HG03342 (cell line): ENCODE measurements around the gene LSM14B.

Experiments
- ATAC-seq: cut with Tn5 transposase; IDR thresholded peaks from one replicate; pipeline ENCODE4 v1.9.1; 2021; ENCODE audit warnings: mild to moderate bottlenecking, moderate library complexity; ENCODE audit not compliant: unreplicated experiment

LSM14B gene

DNA sequence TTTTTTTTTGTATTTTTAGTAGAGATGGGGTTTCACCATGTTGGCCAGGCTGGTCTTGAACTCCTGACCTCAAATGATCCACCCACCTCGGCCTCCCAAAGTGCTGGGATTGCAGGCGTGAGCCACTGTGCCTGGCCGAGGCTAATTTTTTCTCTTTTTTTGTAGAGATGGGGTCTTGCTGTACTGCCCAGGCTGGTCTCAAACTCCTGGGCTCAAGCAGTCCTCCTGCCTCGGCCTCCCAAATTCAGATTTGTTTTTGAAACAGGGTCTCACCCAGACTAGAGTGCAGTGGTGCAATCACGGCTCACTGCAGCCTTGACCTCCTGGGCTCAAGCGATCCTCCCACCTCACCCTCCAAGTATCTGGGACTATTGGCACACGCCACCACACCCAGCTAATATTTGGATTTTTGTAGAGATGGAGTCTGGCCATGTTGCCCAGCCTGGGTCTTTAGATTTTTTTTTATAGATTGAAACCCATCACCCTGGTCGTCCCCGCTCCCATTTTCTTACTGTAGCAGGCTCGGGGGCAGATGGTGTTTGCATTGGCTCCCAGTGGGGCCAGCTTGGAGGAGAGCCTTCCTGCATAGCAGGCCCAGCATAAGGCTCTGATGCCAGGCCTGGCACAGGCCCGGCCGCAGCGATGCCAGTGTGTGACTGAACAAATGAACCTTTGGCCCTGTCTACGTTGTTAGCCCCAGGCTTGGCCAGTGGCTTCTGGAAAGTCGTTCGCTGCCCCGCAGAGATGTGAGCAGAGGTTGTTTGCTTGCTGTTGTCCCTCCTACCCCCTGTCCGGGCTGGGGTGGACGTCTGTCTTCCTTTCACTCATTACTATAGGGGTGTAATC is 56.3 kb downstream of the LSM14B start:
- ATAC-seq = no peak

GRCh38 chr20:62179162-62179504 is 56.9 kb downstream of the LSM14B start:
- no peak for ATAC-seq

- ATAC-seq = no peak
These were observed 59.5 kb downstream of the LSM14B start for GRCh38 chr20:62181808-62182207.

GRCh38 chr20:62182469-62183425 is 60.5 kb downstream of the LSM14B start, which contains the start of gene MTG2:
MTG2 (plus strand) TSS chr20:62183028; CDS start chr20:62193421, 10,393 bp downstream.
- peak; percentile 92 for ATAC-seq

- no peak for ATAC-seq
These were observed 61.3 kb downstream of the LSM14B start for GRCh38 chr20:62183426-62184142.
